B cell (primary cell): Measurements from ENCODE around the gene NMUR1.

ENCODE experiments used
- CTCF ChIP-seq: fragments of 200-600 bp; IDR thresholded peaks from one replicate; pipeline ENCODE4 v1.8.0; 2022; ENCODE audit warnings: antibody characterized with exemption, mild to moderate bottlenecking
- EZH2 ChIP-seq: IDR thresholded peaks from 2 replicates; pipeline ENCODE4 v1.6.1; 2012; ENCODE audit warnings: borderline replicate concordance, low read depth, mild to moderate bottlenecking, moderate library complexity, low read length; ENCODE audit not compliant: insufficient read depth, poor library complexity, severe bottlenecking

- no peak for TF ChIP-seq CTCF
- TF ChIP-seq EZH2, result no peak
These were observed 11.4 kb upstream of the NMUR1 start for GRCh38 chr2:231541645-231542044.
